NOMO-1 treated with dmso at 0.1 percent for 144 hours (cell line): ENCODE measurements around the gene LYZ.
"Not testable (repeated sequence)": the region's sequence is repeated elsewhere in the genome, so short reads cannot be mapped to it uniquely, and the experiment has no call there.

ENCODE experiments used
- DNase-seq: peaks from one replicate; lab custom pipeline; 2025; ENCODE audit not compliant: unreplicated experiment; lab: John Stamatoyannopoulos, UW

LYZ gene

GRCh38 chr12:69348162-69348938 lies at the start of gene LYZ:
Gene LYZ, plus strand, starts transcription at chr12:69348381. Its CDS starts 28 bp downstream, at chr12:69348409.
- DNase-seq = peak; percentile 91

DNA sequence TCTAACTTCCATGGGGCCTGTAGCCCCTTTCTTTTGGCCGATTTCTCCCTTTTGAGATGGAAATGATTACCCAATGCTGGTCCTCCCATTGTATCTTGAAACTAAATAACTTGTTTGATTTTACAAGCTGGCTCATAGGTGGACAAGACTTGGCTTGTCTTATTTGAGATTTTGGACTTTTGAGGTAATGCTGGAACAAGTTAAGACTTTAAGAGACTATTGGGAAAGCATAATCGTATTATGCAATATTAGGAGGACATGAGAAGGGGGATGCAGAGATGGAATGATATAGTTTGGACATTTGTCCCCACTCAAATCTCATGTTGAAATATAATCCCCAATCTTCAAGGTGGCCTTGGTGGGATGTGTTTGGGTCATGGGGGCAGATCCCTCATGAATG lies 49.2 kb upstream of the LYZ start:
- no peak for DNase-seq

DNA sequence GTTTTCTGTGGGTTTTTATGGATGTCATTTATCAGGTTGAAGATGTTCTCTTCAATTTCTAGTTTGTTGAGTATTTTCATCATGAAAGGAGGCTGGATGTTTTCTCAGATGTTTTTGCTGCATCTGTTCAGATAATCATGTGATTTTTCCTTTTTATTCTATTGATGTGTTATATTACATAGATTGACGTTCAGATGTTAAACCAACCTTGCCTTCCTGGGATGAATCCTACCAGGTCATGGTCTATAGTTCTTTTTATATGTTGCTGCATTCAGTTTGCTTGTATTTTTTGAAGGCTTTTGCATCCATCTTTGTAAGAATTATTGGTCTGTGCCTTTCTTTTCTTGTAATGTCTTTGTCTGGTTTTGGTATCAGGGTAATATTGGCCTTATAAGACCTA lies 43.9 kb upstream of the LYZ start:
- DNase-seq = no peak

- DNase-seq = no peak
Observed at GRCh38 chr12:69309461-69309860, 38.7 kb upstream of the LYZ start.

DNA sequence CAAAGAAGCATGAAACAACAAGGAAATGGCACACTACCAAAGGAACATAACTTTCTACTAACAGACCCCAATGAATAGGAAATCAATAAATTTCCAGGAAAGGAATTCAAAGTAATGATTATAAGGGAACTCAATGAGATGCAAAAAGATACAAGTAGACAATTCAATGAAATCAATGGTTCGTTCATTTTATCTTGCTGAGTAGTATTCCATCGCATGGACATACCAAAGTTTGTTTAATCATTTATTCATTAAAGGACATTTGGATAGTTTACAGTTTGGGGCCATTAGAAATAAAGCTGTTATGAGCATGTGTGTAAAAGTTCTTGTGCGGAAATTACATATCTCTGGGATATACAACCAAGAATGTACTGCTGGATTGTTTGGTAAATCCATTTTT lies 35.0 kb upstream of the LYZ start:
- no peak for DNase-seq

DNA sequence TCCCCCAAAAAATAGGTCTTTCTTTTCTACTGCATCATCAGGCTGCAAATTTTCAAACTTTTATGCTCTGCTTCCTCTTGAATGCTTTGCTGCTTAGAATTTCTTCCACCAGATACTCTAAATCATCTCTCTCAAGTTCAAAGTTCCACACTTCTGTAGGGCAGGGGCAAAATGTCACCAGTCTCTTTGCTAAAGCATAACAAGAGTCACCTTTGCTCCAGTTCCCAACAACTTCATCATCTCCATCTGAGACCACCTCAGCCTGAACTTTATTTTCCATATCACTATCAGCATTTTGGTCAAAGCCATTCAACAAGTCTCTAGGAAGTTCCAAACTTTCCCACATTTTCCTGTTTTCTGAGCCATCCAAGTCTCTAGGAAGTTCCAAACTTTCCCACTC lies 31.4 kb upstream of the LYZ start:
- DNase-seq = not testable (repeated sequence)

DNA sequence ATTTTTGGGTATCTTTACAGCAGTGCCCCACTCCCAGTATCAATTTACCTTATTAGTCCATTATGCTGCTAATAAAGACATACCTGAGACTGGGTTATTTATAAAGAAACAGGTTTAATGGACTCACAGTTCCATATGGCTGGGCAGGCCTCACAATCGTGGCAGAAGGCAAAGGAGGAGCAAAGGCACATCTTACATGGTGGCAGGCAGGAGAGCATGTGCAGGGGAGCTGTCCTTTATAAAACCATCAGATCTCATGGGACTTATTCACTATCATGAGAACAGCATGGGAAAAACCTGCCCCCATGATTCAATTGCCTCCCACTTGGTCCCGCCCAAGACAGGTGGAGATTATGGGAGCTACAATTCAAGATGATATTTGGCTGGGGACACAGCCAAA lies 30.9 kb upstream of the LYZ start:
- DNase-seq = not testable (repeated sequence)

DNA sequence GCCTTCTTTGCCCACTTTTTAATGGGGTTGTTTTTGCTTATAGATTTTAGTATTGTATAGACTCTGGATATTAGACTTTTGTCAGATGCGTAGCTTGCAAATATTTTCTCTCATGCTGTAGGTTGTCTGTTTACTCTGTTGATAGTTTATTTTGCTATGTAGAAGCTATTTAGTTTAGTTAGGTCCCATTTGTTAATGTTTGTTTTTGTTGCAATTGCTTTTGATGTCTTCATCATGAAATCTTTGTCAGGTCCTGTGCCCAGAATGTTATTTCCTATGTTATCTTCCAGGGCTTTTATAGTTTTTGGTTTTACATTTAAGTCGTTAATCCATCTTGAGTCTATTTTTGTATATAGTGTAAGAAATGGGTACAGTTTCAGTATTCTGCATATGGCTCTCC lies 30.0 kb upstream of the LYZ start:
- no peak for DNase-seq

DNA sequence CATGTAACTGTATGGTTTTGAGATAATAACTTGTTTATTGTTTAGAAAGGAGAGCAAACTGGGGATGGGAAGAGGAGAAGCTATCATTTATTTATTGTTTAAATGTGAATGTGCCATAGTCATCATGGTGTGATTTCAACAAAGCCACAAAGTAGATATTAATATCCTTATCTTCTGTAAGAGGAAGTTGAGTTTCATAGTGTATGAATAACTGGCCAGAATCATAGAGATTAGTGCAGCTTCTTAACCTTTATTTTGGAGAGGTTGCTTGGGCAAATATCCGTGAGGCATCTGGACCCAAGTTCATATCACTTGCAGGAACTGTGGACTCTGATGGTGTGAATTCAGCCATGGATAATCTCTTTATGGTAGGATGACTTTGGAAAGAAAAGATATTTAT lies 26.8 kb upstream of the LYZ start:
- DNase-seq = no peak

- peak; percentile 31 for DNase-seq
Observed at GRCh38 chr12:69324797-69325466, 23.2 kb upstream of the LYZ start.

- no peak for DNase-seq
Observed at GRCh38 chr12:69328426-69328825, 19.8 kb upstream of the LYZ start.

- peak; percentile 40 for DNase-seq
Observed at GRCh38 chr12:69329669-69330428, 18.3 kb upstream of the LYZ start.

DNA sequence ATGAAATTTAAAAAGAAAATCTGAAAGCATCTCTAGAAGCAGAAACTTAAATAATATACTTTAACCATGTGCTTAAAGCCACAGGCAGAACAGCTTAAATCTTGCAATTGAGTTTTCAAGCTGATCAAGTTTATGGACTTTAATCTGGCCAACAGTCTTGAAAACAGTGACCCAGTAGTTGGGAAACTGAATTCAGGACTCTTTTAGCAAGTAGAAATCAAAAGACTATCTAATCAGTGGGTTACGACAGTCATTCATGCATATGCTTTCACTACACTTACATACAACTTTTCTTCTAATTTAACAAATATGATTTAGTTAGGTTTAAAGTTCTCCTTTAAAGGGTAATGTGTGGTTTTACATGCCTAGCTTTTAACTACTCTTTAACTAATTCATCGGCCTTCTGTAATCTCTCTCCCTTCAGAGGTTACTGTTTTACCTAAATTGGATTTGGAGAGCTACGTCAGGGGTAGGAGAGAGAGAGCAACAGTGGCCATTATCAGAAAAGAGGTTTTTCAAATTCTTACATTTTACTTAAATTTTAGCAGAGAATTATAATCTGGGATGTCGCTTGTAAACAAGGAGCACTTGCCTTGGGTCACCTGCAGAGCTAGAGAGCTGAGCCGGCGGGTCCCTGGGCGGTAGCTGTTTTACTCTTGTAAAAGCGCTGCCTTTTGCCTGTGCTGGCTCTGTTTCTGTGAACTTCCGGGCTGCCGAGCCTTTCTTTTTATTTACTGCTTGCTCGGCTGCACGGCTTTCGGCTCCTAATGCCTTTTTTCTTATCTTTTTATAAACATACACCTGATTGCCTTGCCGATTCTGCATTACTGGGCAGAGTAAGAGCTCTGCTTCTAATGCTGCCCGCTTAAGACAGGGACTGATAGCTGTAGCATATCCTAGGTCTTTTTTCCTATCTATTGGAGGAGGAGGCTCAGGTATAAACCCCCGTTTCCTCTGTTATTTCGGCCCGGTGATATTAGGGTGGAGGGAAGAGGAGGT lies 17.4 kb upstream of the LYZ start:
- DNase-seq = no peak

DNA sequence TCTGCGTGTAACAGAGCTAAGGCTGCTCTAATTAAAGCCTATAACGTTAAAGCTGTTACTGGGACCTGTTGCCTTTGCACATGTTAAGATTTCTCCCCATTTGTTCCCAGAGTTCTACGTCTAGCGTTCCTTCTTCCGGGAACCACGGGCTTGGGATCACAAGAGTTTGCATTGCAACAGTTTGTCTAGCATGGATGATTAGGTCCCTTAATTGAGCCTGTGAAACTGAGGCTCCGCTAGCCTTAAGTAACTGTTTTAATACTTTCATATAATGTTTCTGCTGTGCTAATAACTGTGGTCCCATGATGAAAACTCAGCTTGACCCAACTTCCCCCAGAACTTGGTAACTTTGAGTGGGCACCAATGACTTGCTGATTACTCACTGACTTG lies 16.7 kb upstream of the LYZ start:
- no peak for DNase-seq

GRCh38 chr12:69331909-69332684 lies 16.1 kb upstream of the LYZ start:
- DNase-seq = no peak

GRCh38 chr12:69332815-69333358 lies 15.3 kb upstream of the LYZ start:
- no peak for DNase-seq

DNA sequence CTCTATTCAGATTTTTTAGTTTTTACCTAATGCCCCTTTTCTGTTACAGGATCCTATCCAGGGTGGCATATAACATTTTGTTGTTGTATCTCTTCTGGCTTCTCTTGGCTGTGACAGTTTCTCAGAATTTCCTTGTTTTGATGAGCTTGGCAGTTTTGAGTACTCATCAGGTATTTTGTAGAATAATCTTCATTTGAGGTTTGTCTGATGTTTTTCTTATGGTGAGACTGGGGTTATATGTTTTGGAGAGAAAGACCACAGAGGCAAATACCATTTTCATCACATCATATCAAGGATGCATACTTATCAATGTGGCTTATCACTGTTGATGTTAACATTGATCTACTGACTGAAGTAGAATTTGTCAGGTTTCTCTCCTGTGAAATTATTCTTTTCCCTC lies 14.0 kb upstream of the LYZ start:
- DNase-seq = no peak

- no peak for DNase-seq
Observed at GRCh38 chr12:69337311-69338090, 10.7 kb upstream of the LYZ start.
